ENCODE data around the gene MORN5. TPM values are rescaled to one million over a fixed set of nuclear protein-coding genes. Genes with fewer than 3 reads are reported as not detected.

The MORN5 gene
- total and polyA plus RNA-seq, 4 donors = not detected

GRCh38 chr9:122229485-122229837 lies 69.8 kb downstream of the MORN5 start:
- Histone ChIP-seq H3K4me3 (ENCODE audit: low read depth in 1 of 3, low read length in 3 of 3) (no peak overlapping the region), H3K4me1 (ENCODE audit: control insufficient read depth in 4 of 4, insufficient read depth in 4 of 4, low read length in 3 of 4) (peaks cover 13 to 30% (median 18%) of the 10 kb centered on the region in 4 donors), H3K36me3 (ENCODE audit: control insufficient read depth in 4 of 4, insufficient read depth in 3 of 4, low read depth in 1 of 4, low read length in 3 of 4) (no peaks in the 10 kb centered on the region), H3K27me3 (ENCODE audit: control insufficient read depth in 4 of 4, insufficient read depth in 4 of 4, low read length in 3 of 4) (peaks cover 3 to 31% (median 14%) of the 10 kb centered on the region in 4 donors), H3K9me3 (ENCODE audit: control insufficient read depth in 4 of 4, low read length in 3 of 4) (no peaks in the 10 kb centered on the region), H3K9ac (ENCODE audit: low read depth in 1 of 2, low read length in 2 of 2) (no peak overlapping the region), H3K27ac (ENCODE audit: low read depth in 1 of 2, low read length in 2 of 2) (no peak overlapping the region)
- TF ChIP-seq ZBTB33 (IDR thresholded peaks at IDR 0.05) (no peak), ATF3 (IDR thresholded peaks at IDR 0.05) (no peak), REST (IDR thresholded peaks at IDR 0.05) (no peak), GABPA (IDR thresholded peaks at IDR 0.05 in 1 of 2, conservative IDR thresholded peaks at IDR 0.05 in 1 of 2) (no peak), MAX (IDR thresholded peaks at IDR 0.05) (no peak), FOXA2 (IDR thresholded peaks at IDR 0.05) (no peak), TAF1 (conservative IDR thresholded peaks at IDR 0.05) (no peak), SP1 (IDR thresholded peaks at IDR 0.05) (no peak), HNF4G (IDR thresholded peaks at IDR 0.05) (no peak), RAD21 (IDR thresholded peaks at IDR 0.05) (no peak), JUND (IDR thresholded peaks at IDR 0.05) (no peak), YY1 (IDR thresholded peaks at IDR 0.05) (no peak), EGR1 (IDR thresholded peaks at IDR 0.05; ENCODE audit: low read depth in 2 of 2) (no peak), NR2F2 (IDR thresholded peaks at IDR 0.05) (no peak), RXRA (IDR thresholded peaks at IDR 0.05) (no peak), HNF4A (conservative IDR thresholded peaks at IDR 0.05) (no peak), CTCF (IDR thresholded peaks at IDR 0.05; ENCODE audit: low read depth, low read length, missing input control) (no peak), FOXA1 (IDR thresholded peaks at IDR 0.05) (no peak)
- no peak for DNase-seq (ENCODE audit: low spot score)
- WGBS = 32% methylated on average over 4 of the region's 4 CpGs

Data from liver (tissue), 9 donors.